HG02571 (cell line): ENCODE measurements around the gene MZT2A.
"Not testable (repeated sequence)": the region's sequence is repeated elsewhere in the genome, so short reads cannot be mapped to it uniquely, and the experiment has no call there.

Experiments used
- ATAC-seq: cut with Tn5 transposase; IDR thresholded peaks from one replicate; pipeline ENCODE4 v1.9.1; 2021; ENCODE audit warnings: mild to moderate bottlenecking, moderate library complexity; ENCODE audit not compliant: unreplicated experiment

The MZT2A gene

GRCh38 chr2:131493199-131493968 lies 1.2 kb upstream of the MZT2A start:
- ATAC-seq: peak; percentile 19

- ATAC-seq: peak; percentile 69
These were observed 411 bp upstream of the MZT2A start for GRCh38 chr2:131492418-131493198.

- not testable (repeated sequence) for ATAC-seq
These were observed 744 bp downstream of the MZT2A start for GRCh38 chr2:131491469-131491836.

- not testable (repeated sequence) for ATAC-seq
These were observed 1.4 kb downstream of the MZT2A start for GRCh38 chr2:131490616-131491468.

- ATAC-seq: no peak
These were observed 3.6 kb downstream of the MZT2A start for GRCh38 chr2:131488306-131489205.

GRCh38 chr2:131486201-131486902 lies 5.8 kb downstream of the MZT2A start:
- not testable (repeated sequence) for ATAC-seq

- ATAC-seq: not testable (repeated sequence)
These were observed 7.2 kb downstream of the MZT2A start for GRCh38 chr2:131484906-131485460.

- not testable (repeated sequence) for ATAC-seq
These were observed 8.0 kb downstream of the MZT2A start for GRCh38 chr2:131483981-131484820.

- not testable (repeated sequence) for ATAC-seq
These were observed 9.6 kb downstream of the MZT2A start for GRCh38 chr2:131482506-131483155.

GRCh38 chr2:131480351-131480750 lies 11.8 kb downstream of the MZT2A start:
- ATAC-seq: not testable (repeated sequence)

- not testable (repeated sequence) for ATAC-seq
These were observed 13.2 kb downstream of the MZT2A start for GRCh38 chr2:131478850-131479461.

GRCh38 chr2:131478074-131478849 lies 13.9 kb downstream of the MZT2A start:
- not testable (repeated sequence) for ATAC-seq

- ATAC-seq: not testable (repeated sequence)
These were observed 15.0 kb downstream of the MZT2A start for GRCh38 chr2:131477227-131477626.

- not testable (repeated sequence) for ATAC-seq
These were observed 15.8 kb downstream of the MZT2A start for GRCh38 chr2:131476363-131476762.

GRCh38 chr2:131475831-131476230 lies 16.4 kb downstream of the MZT2A start, which contains the start of gene TUBA3D:
Gene TUBA3D (plus strand): TSS chr2:131476119. CDS start chr2:131476200, 81 bp downstream.
- ATAC-seq: no peak

GRCh38 chr2:131473266-131473665 lies 18.9 kb downstream of the MZT2A start:
- ATAC-seq: not testable (repeated sequence)
